Astrocyte (in vitro differentiated cells and primary cell): ENCODE data around the gene NDUFC1. TPM values are rescaled to one million over a fixed set of nuclear protein-coding genes. Genes with fewer than 3 reads are reported as not detected.

Experiments used
- DNase-seq: peaks from one replicate; pipeline ENCODE4 v3.0.0-alpha.2; 2010; ENCODE audit warnings: low read depth
- FAIRE-seq: peaks from 2 replicates; lab custom pipeline; 2011; peaks lifted over from hg19 to GRCh38; lab: Jason Lieb, UNC
- H2AFZ ChIP-seq: 2 replicates; pipeline ENCODE4 v1.6.0; 2012; ENCODE audit warnings: low read depth, low read length, inconsistent platforms
- H3K27ac ChIP-seq: 2 replicates; pipeline ENCODE4 v1.5.1; 2011; ENCODE audit warnings: low read depth, low read length, inconsistent platforms
- H3K27me3 ChIP-seq: 2 replicates; pipeline ENCODE4 v1.6.0; 2011; ENCODE audit warnings: low read length, inconsistent platforms; ENCODE audit not compliant: insufficient read depth
- H3K36me3 ChIP-seq: 2 replicates; pipeline ENCODE4 v1.5.1; 2011; ENCODE audit warnings: low read length, inconsistent platforms; ENCODE audit not compliant: insufficient read depth
- H3K4me1 ChIP-seq: 2 replicates; pipeline ENCODE4 v1.5.1; 2011; ENCODE audit warnings: low read length, inconsistent platforms; ENCODE audit not compliant: insufficient read depth
- H3K4me2 ChIP-seq: 2 replicates; pipeline ENCODE4 v1.6.0; 2012; ENCODE audit warnings: low read length, inconsistent platforms
- H3K4me3 ChIP-seq: 2 replicates; pipeline ENCODE4 v1.5.1; 2011; ENCODE audit warnings: low read depth, mild to moderate bottlenecking, low read length, inconsistent platforms; ENCODE audit not compliant: insufficient read depth
- H3K79me2 ChIP-seq: 2 replicates; pipeline ENCODE4 v1.6.0; 2012; ENCODE audit warnings: mild to moderate bottlenecking, low read length, inconsistent platforms; ENCODE audit not compliant: insufficient read depth
- H3K9ac ChIP-seq: 2 replicates; pipeline ENCODE4 v1.6.0; 2012; ENCODE audit warnings: mild to moderate bottlenecking, low read length, inconsistent platforms
- H3K9me3 ChIP-seq: 2 replicates; pipeline ENCODE4 v1.5.1; 2012; ENCODE audit warnings: low read depth, mild to moderate bottlenecking, low read length, inconsistent platforms; ENCODE audit not compliant: insufficient read depth
- H4K20me1 ChIP-seq: 2 replicates; pipeline ENCODE4 v1.6.0; 2012; ENCODE audit warnings: low read length, inconsistent platforms; ENCODE audit not compliant: insufficient read depth
- H3K27ac Mint-ChIP-seq: one replicate; pipeline ENCODE4 v1.8.0; 2021; ENCODE audit warnings: mild to moderate bottlenecking, mixed read lengths; ENCODE audit not compliant: unreplicated experiment
- H3K27me3 Mint-ChIP-seq: one replicate; pipeline ENCODE4 v1.8.0; 2021; ENCODE audit warnings: low read depth, mixed read lengths; ENCODE audit not compliant: unreplicated experiment
- H3K36me3 Mint-ChIP-seq: one replicate; pipeline ENCODE4 v1.8.0; 2021; ENCODE audit warnings: low read depth, mixed read lengths; ENCODE audit not compliant: unreplicated experiment
- H3K4me1 Mint-ChIP-seq: one replicate; pipeline ENCODE4 v1.8.0; 2021; ENCODE audit warnings: low read depth, mixed read lengths; ENCODE audit not compliant: unreplicated experiment
- H3K4me3 Mint-ChIP-seq: one replicate; pipeline ENCODE4 v1.8.0; 2021; ENCODE audit warnings: mild to moderate bottlenecking, moderate library complexity, mixed read lengths; ENCODE audit not compliant: unreplicated experiment
- H3K9me3 Mint-ChIP-seq: one replicate; pipeline ENCODE4 v1.8.0; 2021; ENCODE audit warnings: mild to moderate bottlenecking, mixed read lengths; ENCODE audit not compliant: unreplicated experiment
- CTCF ChIP-seq: IDR thresholded peaks from 2 replicates; pipeline ENCODE4 v1.5.1; 2011; ENCODE audit warnings: low read depth, mild to moderate bottlenecking, inconsistent platforms, low read length, moderate library complexity; ENCODE audit not compliant: insufficient read depth
- EZH2 ChIP-seq: IDR thresholded peaks from 2 replicates; pipeline ENCODE4 v1.6.1; 2012; ENCODE audit warnings: mild to moderate bottlenecking, low read length, inconsistent platforms; ENCODE audit not compliant: insufficient read depth
- total RNA-seq: library from RNA; stranded (reverse); gene quantifications from 2 replicates; pipeline ENCODE4 v1.2.1, GENCODE V29; 2021

Gene NDUFC1
- total RNA-seq, 1 donor from 2014 or later, result 49.2 TPM

DNA sequence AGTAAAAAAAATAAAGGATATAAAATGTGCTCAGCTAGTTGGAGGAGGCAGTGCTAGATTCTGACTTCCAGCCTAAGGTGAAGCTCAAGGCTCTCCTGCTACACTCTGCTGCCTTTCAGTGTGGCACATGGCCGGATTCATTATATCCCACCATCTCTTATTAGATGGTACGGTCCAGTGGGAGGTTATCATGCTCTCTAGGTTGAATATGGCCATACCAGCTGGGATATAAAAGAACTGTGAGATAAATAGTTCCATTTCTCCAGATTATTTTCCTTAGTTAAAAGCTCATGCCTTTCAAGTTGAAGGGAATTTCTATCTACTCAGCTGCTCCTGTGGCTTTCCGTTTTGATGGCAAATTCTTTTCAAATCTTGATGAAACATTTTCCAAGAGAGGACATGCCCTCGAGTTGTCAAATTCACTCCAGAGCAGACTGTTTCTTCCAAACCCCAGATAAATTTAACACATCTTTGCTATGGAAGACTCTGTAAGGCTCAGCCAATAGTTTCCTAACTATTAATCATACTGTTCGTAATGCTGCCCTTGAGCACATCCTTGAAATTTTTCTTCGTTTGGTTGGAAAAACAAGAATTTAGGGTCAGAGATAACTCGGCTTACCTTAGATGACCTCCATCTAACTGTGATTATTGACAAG is 20.1 kb downstream of the NDUFC1 start:
- no peaks in the 10 kb centered on the region for H3K36me3 Mint-ChIP-seq
- peak overlapping the region; percentile 50 for H3K4me2 ChIP-seq
- H3K9me3 ChIP-seq, result no peaks in the 10 kb centered on the region
- TF ChIP-seq EZH2 (no peak), CTCF (no peak)
- H4K20me1 ChIP-seq, result no peaks in the 10 kb centered on the region
- FAIRE-seq, result no peak
- peaks cover 33% of the 10 kb centered on the region for H3K27me3 Mint-ChIP-seq
- peak; percentile 82 for DNase-seq
- H3K27me3 ChIP-seq, result no peaks in the 10 kb centered on the region
- peak overlapping the region; percentile 6 for H3K9ac ChIP-seq
- H3K79me2 ChIP-seq, result no peaks in the 10 kb centered on the region
- peaks cover 20% of the 10 kb centered on the region for H3K4me1 ChIP-seq
- H2AFZ ChIP-seq, result no peak overlapping the region
- H3K4me1 Mint-ChIP-seq, result no peaks in the 10 kb centered on the region
- H3K27ac Mint-ChIP-seq, result no peak overlapping the region
- no peak overlapping the region for H3K4me3 Mint-ChIP-seq
- H3K4me3 ChIP-seq, result no peak overlapping the region
- no peaks in the 10 kb centered on the region for H3K36me3 ChIP-seq
- H3K9me3 Mint-ChIP-seq, result no peaks in the 10 kb centered on the region
- no peak overlapping the region for H3K27ac ChIP-seq

- peak within 1 kb of the TSS; percentile 66 for H3K4me3 ChIP-seq
- H3K9me3 ChIP-seq, result no peaks in the 10 kb centered on the region
- FAIRE-seq, result no peak
- no peak within 1 kb of the TSS for H3K27ac Mint-ChIP-seq
- peak within 1 kb of the TSS; percentile 67 for H3K9ac ChIP-seq
- no peak within 1 kb of the TSS for H3K27ac ChIP-seq
- H3K4me1 ChIP-seq, result peaks cover 20% of the 10 kb centered on the region
- no peaks in the 10 kb centered on the region for H3K36me3 Mint-ChIP-seq
- no peaks in the 10 kb centered on the region for H3K79me2 ChIP-seq
- peaks cover 39% of the 10 kb centered on the region for H3K27me3 Mint-ChIP-seq
- DNase-seq, result peak; percentile 27
- no peaks in the 10 kb centered on the region for H3K4me1 Mint-ChIP-seq
- no peaks in the 10 kb centered on the region for H3K27me3 ChIP-seq
- H3K9me3 Mint-ChIP-seq, result no peaks in the 10 kb centered on the region
- H2AFZ ChIP-seq, result peak within 1 kb of the TSS; percentile 84
- H4K20me1 ChIP-seq, result no peaks in the 10 kb centered on the region
- peak within 1 kb of the TSS; percentile 78 for H3K4me3 Mint-ChIP-seq
- TF ChIP-seq CTCF, result no peak
- no peak for TF ChIP-seq EZH2
- no peaks in the 10 kb centered on the region for H3K36me3 ChIP-seq
- H3K4me2 ChIP-seq, result peak within 1 kb of the TSS; percentile 92
These were observed 22.3 kb downstream of the NDUFC1 start, which contains the start of gene MGARP for GRCh38 chr4:139279760-139280620. MGARP (minus strand) TSS chr4:139280225; CDS start chr4:139280158, 67 bp downstream.
